Trophoblast cell (in vitro differentiated cells and primary cell): ENCODE data around the gene MIA3.
A peak's percentile ranks its signal among the peaks of the same experiment; 100 is the strongest.

Experiments
- DNase-seq, 2 donors: peaks; one replicate each; pipeline ENCODE4 v3.0.0-alpha.2; 2016
- H2AFZ ChIP-seq: 2 replicates; pipeline ENCODE4 v1.6.1; 2013; ENCODE audit warnings: low read length, moderate library complexity, mild to moderate bottlenecking; ENCODE audit not compliant: insufficient read depth, poor library complexity
- H2AK5ac ChIP-seq: 2 replicates; pipeline ENCODE4 v1.6.1; 2013; ENCODE audit warnings: mild to moderate bottlenecking, low read length
- H2BK120ac ChIP-seq: 2 replicates; pipeline ENCODE4 v1.6.1; 2013; ENCODE audit warnings: low read length, mild to moderate bottlenecking, moderate library complexity; ENCODE audit not compliant: insufficient read depth, poor library complexity
- H2BK12ac ChIP-seq: 2 replicates; pipeline ENCODE4 v1.6.1; 2013; ENCODE audit warnings: mild to moderate bottlenecking, low read length, moderate library complexity
- H2BK5ac ChIP-seq: 2 replicates; pipeline ENCODE4 v1.6.1; 2013; ENCODE audit warnings: low read length, low read depth, moderate library complexity, mild to moderate bottlenecking; ENCODE audit not compliant: poor library complexity
- H3K14ac ChIP-seq: 2 replicates; pipeline ENCODE4 v1.6.1; 2013; ENCODE audit warnings: mild to moderate bottlenecking, low read length
- H3K18ac ChIP-seq: 2 replicates; pipeline ENCODE4 v1.6.1; 2013; ENCODE audit warnings: mild to moderate bottlenecking, low read length
- H3K23ac ChIP-seq: 2 replicates; pipeline ENCODE4 v1.6.1; 2013; ENCODE audit warnings: low read length
- H3K27ac ChIP-seq: 2 replicates; pipeline ENCODE4 v1.5.1; 2013; ENCODE audit warnings: low read depth, mild to moderate bottlenecking, inconsistent platforms, low read length, moderate library complexity
- H3K27me3 ChIP-seq: 2 replicates; pipeline ENCODE4 v1.6.1; 2013; ENCODE audit warnings: inconsistent platforms, mild to moderate bottlenecking, low read length, moderate library complexity; ENCODE audit not compliant: insufficient read depth
- H3K36me3 ChIP-seq, 2 experiments: 1 replicate in 1 of 2; 2 replicates in 1 of 2; pipeline ENCODE4 v1.6.1; 2013; ENCODE audit warnings: low read length in 2 of 2, mild to moderate bottlenecking in 2 of 2, moderate library complexity in 1 of 2; ENCODE audit not compliant: insufficient read depth in 2 of 2, control insufficient read depth in 1 of 2
- H3K4ac ChIP-seq: 2 replicates; pipeline ENCODE4 v1.6.1; 2013; ENCODE audit warnings: low read depth, mild to moderate bottlenecking, low read length, moderate library complexity
- H3K4me1 ChIP-seq, 2 experiments: 1 replicate in 1 of 2; 2 replicates in 1 of 2; pipeline ENCODE4 v1.6.1; 2013; ENCODE audit warnings: low read length in 2 of 2, mild to moderate bottlenecking in 2 of 2, moderate library complexity in 1 of 2; ENCODE audit not compliant: insufficient read depth in 2 of 2, control insufficient read depth in 1 of 2
- H3K4me2 ChIP-seq: 2 replicates; pipeline ENCODE4 v1.6.1; 2013; ENCODE audit warnings: inconsistent platforms, mild to moderate bottlenecking, low read length, moderate library complexity
- H3K4me3 ChIP-seq: 2 replicates; pipeline ENCODE4 v1.5.1; 2013; ENCODE audit warnings: mild to moderate bottlenecking, low read depth, low read length, inconsistent platforms
- H3K79me1 ChIP-seq: one replicate; pipeline ENCODE4 v1.6.1; 2013; ENCODE audit warnings: low read length
- H3K79me2 ChIP-seq: 2 replicates; pipeline ENCODE4 v1.6.1; 2013; ENCODE audit warnings: low read length, mild to moderate bottlenecking; ENCODE audit not compliant: control insufficient read depth, insufficient read depth, poor library complexity
- H3K9ac ChIP-seq: 2 replicates; pipeline ENCODE4 v1.6.1; 2013; ENCODE audit warnings: mild to moderate bottlenecking, low read length
- H3K9me3 ChIP-seq: 2 replicates; pipeline ENCODE4 v1.6.1; 2013; ENCODE audit warnings: low read depth, mild to moderate bottlenecking, control low read depth, inconsistent platforms, low read length; ENCODE audit not compliant: insufficient read depth
- H4K12ac ChIP-seq: 2 replicates; pipeline ENCODE4 v1.6.1; 2013; ENCODE audit warnings: low read depth, mild to moderate bottlenecking, low read length, moderate library complexity
- H4K8ac ChIP-seq: 2 replicates; pipeline ENCODE4 v1.6.1; 2013; ENCODE audit warnings: low read depth, mild to moderate bottlenecking, low read length, moderate library complexity
- H4K91ac ChIP-seq: one replicate; pipeline ENCODE4 v1.6.1; 2013; ENCODE audit warnings: low read depth, mild to moderate bottlenecking, low read length, moderate library complexity
- WGBS: extraction: QIAGEN DNeasy Blood & Tissue Kit; methylation state at CpG from one replicate; pipeline ENCODE4 v1.1.7; 2013; ENCODE audit warnings: missing lambda C conversion rate; ENCODE audit not compliant: insufficient read length, insufficient coverage; ENCODE audit errors: extremely low coverage; 5-methylcytosine and 5-hydroxymethylcytosine counted together

The MIA3 gene

DNA sequence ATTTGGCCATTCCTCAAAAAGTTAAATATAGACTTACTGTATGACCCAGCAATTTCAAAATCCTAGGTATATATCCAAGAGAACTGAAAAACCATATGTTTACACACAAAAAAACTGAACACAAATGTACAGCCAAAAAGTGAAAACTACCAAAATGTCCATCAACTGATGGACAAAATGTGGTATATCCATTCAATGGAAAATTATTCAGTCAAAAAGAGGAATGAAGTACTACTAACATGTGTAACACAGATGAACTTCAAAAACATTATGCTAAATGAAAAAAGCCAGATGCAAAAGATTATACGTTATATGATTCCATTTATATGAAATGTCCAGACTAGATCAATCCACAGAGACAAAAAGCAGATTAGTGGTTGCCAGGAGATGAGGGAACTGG, 86.4 kb downstream of the MIA3 start:
- H3K36me3 ChIP-seq = peaks cover 8 to 11% of the 10 kb centered on the region in 2 experiments
- H2BK120ac ChIP-seq = no peak overlapping the region
- H2BK12ac ChIP-seq = no peak overlapping the region
- H2AFZ ChIP-seq = no peak overlapping the region
- no peak overlapping the region for H3K23ac ChIP-seq
- H3K18ac ChIP-seq = no peak overlapping the region
- H3K27ac ChIP-seq = no peak overlapping the region
- DNase-seq = no peak
- H3K27me3 ChIP-seq = no peaks in the 10 kb centered on the region
- H3K4me3 ChIP-seq = no peak overlapping the region
- no peaks in the 10 kb centered on the region for H3K9me3 ChIP-seq
- H3K4ac ChIP-seq = no peak overlapping the region
- H3K9ac ChIP-seq = no peak overlapping the region
- no peak overlapping the region for H4K91ac ChIP-seq
- H3K79me1 ChIP-seq = no peaks in the 10 kb centered on the region
- H3K4me1 ChIP-seq = no peaks in the 10 kb centered on the region
- H4K8ac ChIP-seq = no peak overlapping the region
- no CpG with 5 or more reads among the region's 1 CpG for WGBS
- no peak overlapping the region for H3K4me2 ChIP-seq
- H2BK5ac ChIP-seq = no peak overlapping the region
- H4K12ac ChIP-seq = no peak overlapping the region
- no peak overlapping the region for H2AK5ac ChIP-seq
- H3K79me2 ChIP-seq = peaks cover 2% of the 10 kb centered on the region
- no peak overlapping the region for H3K14ac ChIP-seq

DNA sequence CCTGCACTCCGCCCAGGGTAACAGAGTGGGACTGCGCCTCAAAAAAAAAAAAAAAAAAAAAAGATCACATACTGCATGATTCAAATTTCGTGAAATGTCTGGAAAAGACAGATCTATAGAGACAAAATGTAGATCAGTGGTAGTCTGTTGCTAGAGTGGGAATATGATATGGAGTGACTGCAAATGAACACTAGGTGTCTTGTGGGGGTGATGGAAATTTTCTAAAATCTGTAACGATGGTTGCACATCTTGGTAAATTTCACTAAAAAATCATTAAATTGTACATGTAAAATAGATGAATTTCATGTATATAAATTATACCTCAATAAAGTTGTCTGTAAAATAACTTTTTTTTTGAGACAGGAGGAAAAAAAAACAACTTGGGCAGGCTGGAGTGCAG, 88.9 kb downstream of the MIA3 start:
- Histone ChIP-seq H3K79me1 (peaks cover 3% of the 10 kb centered on the region), H3K14ac (no peak overlapping the region), H2BK5ac (no peak overlapping the region), H3K4me3 (no peak overlapping the region), H2AK5ac (no peak overlapping the region), H3K36me3 (peaks cover 0 to 5% of the 10 kb centered on the region in 2 experiments), H4K12ac (no peak overlapping the region), H4K8ac (no peak overlapping the region), H3K4me1 (no peaks in the 10 kb centered on the region), H2BK120ac (no peak overlapping the region), H3K27me3 (no peaks in the 10 kb centered on the region), H3K9ac (no peak overlapping the region), H3K4ac (no peak overlapping the region), H3K79me2 (peaks cover 4% of the 10 kb centered on the region), H3K9me3 (no peaks in the 10 kb centered on the region), H2BK12ac (no peak overlapping the region), H3K18ac (no peak overlapping the region), H3K27ac (no peak overlapping the region), H2AFZ (no peak overlapping the region), H4K91ac (no peak overlapping the region), H3K23ac (no peak overlapping the region), H3K4me2 (no peak overlapping the region)
- DNase-seq = no peak
- WGBS = no CpG with 5 or more reads among the region's 4 CpGs

DNA sequence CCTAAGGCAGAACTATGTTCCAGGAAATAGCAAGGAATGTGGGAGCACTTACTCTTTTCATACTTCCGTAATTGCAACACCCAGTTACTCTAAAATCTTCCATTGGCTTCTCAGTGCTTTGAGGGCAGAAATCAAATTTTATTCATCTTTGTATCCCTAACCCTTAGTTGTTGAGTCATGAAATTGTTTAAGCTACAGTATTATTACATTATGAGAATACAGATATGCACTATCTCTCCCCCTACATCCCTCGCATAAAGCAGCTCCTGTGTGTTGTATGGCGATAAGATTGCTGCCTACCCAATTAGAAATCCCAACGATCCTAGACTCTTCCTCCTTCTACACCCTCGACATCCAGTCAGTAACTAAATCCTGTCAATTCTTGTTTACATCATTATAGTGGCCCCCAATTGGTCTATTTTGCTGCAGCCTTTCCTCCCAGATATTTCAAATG, 91.8 kb downstream of the MIA3 start:
- Histone ChIP-seq H3K9ac (no peak overlapping the region), H3K18ac (no peak overlapping the region), H2BK12ac (no peak overlapping the region), H3K4me2 (no peak overlapping the region), H3K79me1 (peaks cover 12% of the 10 kb centered on the region), H2AFZ (no peak overlapping the region), H4K12ac (no peak overlapping the region), H3K4ac (peak overlapping the region; percentile 15), H3K36me3 (peaks cover 0 to 2% of the 10 kb centered on the region in 2 experiments), H3K23ac (no peak overlapping the region), H4K8ac (no peak overlapping the region), H3K27ac (no peak overlapping the region), H3K79me2 (peaks cover 6% of the 10 kb centered on the region), H3K9me3 (no peaks in the 10 kb centered on the region), H2BK5ac (no peak overlapping the region), H3K27me3 (no peaks in the 10 kb centered on the region), H2BK120ac (no peak overlapping the region), H3K4me3 (no peak overlapping the region), H4K91ac (no peak overlapping the region), H3K4me1 (no peaks in the 10 kb centered on the region), H2AK5ac (no peak overlapping the region), H3K14ac (no peak overlapping the region)
- WGBS = no CpG with 5 or more reads among the region's 5 CpGs
- no peak for DNase-seq

DNA sequence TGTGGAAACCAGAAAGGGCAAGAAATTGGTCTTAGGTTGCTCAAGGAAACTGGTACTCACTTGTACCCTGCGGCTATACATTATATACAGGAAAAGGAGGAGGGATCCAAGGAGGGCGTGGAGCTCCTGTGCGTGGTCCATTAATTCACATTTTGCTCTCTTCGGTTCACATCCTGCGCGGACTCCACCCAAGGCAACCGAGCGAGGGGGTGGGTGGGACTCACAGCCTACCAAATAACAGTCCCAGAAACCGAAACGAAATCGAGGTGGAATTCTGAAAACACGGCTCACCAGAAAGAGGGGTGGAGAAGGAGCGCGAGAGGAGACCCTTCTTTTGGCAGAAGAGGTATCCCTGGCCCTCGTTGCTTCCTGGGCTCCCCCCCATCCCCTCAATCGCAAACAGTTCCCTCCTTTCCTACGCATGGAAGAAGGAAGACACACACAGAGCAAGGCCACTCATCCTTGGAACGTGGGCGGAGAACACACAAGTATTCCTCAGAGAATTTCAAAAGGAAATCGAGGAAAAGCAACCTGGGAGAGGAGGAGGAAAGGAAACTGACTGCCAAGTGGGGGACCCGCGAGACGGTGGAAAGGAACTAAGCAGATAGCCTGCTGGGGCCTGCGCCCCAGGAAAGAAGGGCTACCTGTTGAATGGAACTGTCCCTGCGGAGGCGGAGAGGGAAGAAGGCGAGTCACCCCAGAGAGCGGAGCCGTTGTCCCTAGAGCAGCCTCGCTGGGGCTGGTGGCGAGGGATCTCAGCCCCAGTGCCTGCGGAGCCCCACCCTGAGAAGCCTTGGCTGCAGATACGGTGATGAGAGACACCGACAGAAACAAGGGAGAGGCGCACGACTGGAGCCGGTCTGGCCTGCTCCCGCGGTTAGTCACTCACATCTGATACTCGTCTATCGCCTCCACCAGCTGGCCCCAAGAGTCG, 93.7 kb downstream of the MIA3 start:
- peak overlapping the region; percentile 21 for H4K91ac ChIP-seq
- H3K23ac ChIP-seq = no peak overlapping the region
- H3K9ac ChIP-seq = peak overlapping the region; percentile 90
- peaks cover 2 to 5% of the 10 kb centered on the region in 2 experiments for H3K36me3 ChIP-seq
- peak; percentile 85 for DNase-seq
- H4K8ac ChIP-seq = peak overlapping the region; percentile 24
- peak overlapping the region; percentile 67 for H3K27ac ChIP-seq
- H2AFZ ChIP-seq = peak overlapping the region; percentile 72
- peak overlapping the region; percentile 83 for H3K4me3 ChIP-seq
- H4K12ac ChIP-seq = peak overlapping the region; percentile 23
- WGBS = no CpG with 5 or more reads among the region's 42 CpGs
- H3K79me2 ChIP-seq = peaks cover 6% of the 10 kb centered on the region
- no peaks in the 10 kb centered on the region for H3K4me1 ChIP-seq
- H3K18ac ChIP-seq = peak overlapping the region; percentile 43
- H3K14ac ChIP-seq = peak overlapping the region; percentile 65
- no peak overlapping the region for H2BK120ac ChIP-seq
- H3K79me1 ChIP-seq = peaks cover 12% of the 10 kb centered on the region
- no peaks in the 10 kb centered on the region for H3K9me3 ChIP-seq
- H2BK12ac ChIP-seq = no peak overlapping the region
- peak overlapping the region; percentile 75 for H3K4me2 ChIP-seq
- peak overlapping the region; percentile 66 for H3K4ac ChIP-seq
- peak overlapping the region; percentile 23 for H2AK5ac ChIP-seq
- H2BK5ac ChIP-seq = peak overlapping the region; percentile 14
- H3K27me3 ChIP-seq = no peaks in the 10 kb centered on the region
